Measurements from ENCODE around the gene ASMT.
A peak's percentile ranks its signal among the peaks of the same experiment; 100 is the strongest.

Gene ASMT

GRCh38 chrX:1614927-1615326 lies at the start of gene ASMT:
ASMT (plus strand) TSS chrX:1615059; CDS start chrX:1615200, 141 bp downstream.
- no peak for DNase-seq

GRCh38 chrX:1574181-1574580 lies 40.7 kb upstream of the ASMT start:
- DNase-seq: peak; percentile 16

DNA sequence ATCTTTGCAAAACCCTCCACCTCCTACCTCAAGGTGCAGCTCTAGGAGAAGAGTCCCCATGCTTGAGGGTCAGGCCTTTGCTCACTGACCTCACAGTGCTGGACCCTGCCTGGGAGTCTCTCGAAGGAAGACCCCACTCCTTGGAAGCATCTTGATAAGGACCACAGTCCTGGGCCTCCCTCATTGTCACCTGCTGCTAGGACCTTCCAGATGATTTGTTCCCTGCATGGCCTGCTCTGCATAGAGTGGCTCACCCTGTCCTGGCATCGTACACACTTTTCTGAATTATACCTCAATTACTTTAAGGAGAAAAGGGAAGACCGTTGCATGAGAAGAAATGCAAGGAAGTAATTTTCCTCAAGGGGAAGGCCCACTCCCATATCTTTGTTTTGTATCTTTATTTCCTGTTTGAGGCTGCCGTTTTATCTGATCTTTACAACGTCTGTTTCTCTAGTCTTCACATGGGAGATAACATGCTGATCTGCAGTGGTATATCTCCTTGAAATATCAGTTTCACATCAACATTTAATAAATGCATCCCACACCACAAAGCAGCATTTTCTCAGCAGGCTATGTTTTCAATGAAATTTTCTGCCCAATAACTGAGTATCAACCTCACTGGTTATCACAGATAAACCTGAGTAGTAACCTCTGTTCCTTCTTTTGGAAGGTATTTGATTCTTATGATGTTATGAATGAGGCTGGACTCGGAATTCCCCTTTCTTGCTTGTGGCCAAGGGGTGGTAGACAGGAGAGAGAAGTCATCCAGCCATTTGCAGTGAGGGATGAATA lies 38.5 kb upstream of the ASMT start:
- peak; percentile 21 for DNase-seq

DNA sequence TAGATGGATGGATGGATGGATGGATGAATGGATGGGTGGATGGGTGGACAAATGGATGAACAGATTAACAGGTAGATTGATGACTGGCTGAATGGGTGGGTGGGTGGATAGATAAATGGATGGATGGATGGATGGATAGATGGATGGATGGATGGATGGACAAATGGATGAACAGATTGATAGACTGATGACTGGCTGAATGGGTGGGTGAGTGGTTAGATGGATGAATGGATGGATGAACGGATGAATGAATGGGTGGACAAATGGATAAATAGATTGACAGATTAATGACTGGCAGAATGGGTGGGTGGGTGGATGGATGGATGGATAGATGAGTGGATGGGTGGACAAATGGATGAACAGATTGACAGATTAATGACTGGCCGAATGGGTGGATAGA lies 37.0 kb upstream of the ASMT start:
- peak; percentile 3 for DNase-seq

- DNase-seq: peak; percentile 23
Observed at GRCh38 chrX:1578511-1579173, 36.2 kb upstream of the ASMT start.

- peak; percentile 94 for DNase-seq
Observed at GRCh38 chrX:1581132-1581531, 33.7 kb upstream of the ASMT start.

- DNase-seq: peak; percentile 75
Observed at GRCh38 chrX:1582686-1583437, 32.0 kb upstream of the ASMT start.

DNA sequence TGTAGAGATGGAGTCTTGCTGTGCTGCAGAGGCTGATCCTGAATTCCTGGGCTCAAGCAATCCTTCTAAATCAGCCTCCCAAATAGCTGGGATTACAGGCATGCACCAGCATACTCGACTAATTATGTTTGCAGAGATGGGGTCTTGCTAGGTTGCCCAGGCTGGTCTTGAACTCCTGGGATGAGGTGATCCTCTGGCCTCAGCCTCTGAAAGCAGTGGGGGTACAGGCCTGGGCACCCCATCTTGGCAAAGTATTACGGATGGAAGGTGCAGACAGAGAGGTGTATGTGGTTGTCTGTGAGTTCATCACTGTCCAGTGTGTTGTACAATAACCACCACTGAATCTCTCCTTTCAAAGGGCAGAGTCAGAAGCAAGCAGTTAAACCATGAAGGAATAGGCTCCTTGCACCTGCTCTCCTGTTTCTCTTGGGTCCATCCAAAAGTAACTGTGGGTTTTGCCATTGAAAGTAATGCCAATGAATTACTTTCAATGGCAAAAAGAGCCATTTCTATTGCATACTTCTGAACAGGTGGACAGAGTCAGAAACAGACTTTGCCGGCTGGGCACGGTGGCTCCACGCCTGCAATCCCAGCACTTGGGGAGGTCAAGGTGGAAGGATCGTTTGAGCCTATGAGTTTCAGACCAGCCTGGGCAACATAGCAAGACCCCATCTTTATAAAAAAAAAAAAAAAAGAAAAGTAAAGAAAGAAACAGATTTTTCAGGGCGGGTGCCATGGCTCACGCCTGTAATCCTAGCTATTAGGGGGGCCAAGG lies 30.4 kb upstream of the ASMT start:
- DNase-seq: peak; percentile 21

GRCh38 chrX:1587161-1587560 lies 27.7 kb upstream of the ASMT start:
- DNase-seq: peak; percentile 20

- DNase-seq: peak; percentile 23
Observed at GRCh38 chrX:1589356-1590130, 25.3 kb upstream of the ASMT start.

DNA sequence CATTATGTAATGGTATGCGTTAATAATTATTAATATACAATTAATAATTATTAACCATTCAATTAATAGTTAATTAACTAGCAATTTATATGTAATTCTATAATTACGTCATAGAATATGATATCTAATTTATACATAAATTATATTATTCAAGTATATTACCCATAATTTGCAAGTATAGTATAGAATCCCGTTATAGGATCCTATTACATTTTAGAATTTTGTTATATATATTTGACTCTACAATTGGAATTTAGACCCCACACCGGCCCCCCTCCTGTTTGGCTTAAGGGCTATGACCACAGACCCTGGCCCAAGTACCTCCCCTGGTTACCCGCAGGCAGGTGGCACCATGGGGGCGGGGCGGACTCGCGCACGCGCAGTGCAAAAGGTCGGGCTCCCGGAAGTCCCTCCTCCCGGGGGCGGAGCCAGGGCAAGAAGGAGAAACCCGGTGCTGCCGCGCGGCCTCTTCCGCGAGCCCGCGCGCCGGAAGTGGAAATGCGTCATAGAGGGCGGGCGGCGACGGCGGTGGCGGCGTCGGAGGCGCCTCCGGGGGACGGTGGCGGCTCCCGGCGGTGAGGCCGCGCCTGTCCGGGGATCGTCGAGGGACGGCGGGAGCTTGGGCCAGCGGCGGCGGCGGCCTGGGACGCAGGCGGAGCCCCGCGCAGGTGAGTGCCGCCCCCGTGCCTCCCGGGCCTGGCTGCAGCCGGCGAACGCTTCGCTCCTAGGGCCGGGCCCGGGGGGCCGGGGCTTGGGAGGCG lies 23.6 kb upstream of the ASMT start, which contains the start of gene AKAP17A:
Gene AKAP17A (plus strand): TSS at position 503 of the 761 bp plus-strand sequence. CDS start 1,859 bp downstream, outside the sequence.
- peak; percentile 100 for DNase-seq

DNA sequence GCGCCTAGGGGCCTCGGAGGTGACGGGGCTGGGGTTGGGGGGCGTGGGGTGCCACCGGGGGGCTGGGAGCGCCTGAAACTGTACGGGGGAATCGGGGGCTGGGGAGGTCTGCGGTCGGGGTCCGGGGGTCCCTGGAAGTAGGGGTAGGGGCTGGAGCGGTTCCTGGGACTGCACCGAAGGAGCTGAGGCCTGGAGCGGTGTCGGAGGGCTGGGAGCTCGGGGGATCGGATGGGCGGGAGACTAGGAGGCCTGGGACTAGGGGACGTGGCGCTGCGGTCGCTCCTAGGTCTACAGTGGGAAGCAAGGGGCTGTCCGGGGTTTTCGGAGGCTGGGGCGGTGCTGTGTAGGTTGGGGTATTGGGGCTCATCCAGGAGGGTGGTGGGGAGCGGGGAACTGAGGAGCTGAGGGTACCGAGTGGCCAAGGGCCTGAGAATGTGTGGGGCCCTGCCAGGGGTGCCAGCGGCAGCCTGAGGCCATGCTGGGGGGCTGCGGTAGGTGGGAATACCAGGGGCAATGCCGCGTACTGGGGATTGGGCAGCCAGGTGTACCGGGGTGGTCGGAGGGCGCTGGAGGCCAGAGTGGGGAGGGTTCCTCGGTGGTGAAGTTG lies 22.9 kb upstream of the ASMT start:
- peak; percentile 44 for DNase-seq

DNA sequence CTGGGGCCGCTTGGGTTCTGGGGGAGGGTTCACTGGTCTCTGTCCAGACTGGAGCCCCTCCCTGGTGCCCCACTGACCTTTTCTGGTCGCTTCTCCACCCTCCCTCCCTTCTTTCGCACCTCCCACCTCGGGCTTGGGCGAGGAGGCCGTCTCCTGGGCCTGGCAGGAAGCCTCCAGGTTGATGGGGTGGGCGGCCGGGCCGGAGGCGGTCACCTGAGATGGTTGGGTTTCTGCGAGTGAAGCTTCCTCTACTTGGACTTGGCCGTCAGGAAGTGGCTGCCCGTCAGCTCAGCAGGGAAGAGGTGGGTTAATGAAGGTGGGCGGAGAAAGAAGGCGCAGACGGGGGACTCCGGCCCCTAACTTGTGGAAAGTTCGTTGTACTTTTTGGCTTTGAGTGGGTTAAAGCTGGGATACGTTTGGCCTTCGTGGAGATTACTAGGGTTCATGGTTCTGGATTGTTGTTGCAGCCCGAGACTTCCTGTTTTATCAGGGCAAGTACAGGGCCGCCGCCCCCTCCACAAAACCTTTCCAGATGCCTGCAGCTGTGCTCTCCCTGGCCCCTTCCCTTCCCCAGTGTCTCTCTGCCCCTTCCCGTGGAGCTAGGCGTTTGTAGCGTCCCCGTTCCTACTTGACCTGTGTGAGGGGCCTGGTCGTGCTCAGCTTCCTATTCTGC lies 22.3 kb upstream of the ASMT start:
- peak; percentile 53 for DNase-seq

DNA sequence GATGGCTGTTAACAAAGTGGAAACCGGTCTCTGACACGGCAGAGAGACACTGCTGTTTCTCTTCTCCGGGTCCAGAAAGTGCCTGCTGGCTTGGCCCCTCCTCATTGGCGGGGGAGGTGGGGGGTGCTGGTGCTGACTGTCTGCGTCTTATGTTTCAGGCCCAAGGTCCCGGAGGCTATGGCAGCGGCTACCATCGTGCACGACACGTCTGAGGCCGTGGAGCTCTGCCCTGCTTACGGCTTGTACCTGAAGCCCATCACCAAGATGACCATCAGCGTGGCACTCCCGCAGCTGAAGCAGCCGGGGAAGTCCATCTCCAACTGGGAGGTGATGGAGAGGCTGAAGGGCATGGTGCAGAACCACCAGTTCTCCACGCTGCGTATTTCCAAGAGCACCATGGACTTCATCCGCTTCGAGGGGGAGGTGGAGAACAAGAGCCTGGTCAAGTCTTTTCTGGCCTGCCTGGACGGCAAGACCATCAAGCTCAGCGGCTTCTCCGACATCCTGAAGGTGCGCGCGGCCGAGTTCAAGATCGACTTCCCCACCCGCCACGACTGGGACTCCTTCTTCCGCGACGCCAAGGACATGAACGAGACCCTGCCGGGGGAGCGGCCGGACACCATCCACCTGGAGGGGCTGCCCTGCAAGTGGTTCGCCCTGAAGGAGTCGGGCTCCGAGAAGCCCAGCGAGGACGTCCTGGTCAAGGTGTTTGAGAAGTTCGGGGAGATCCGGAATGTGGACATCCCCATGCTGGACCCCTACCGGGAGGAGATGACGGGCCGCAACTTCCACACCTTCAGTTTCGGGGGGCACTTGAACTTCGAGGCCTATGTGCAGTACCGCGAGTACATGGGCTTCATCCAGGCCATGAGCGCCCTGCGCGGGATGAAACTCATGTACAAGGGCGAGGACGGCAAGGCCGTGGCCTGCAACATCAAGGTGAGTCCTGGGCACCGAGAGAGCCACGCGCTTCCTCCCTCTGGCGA lies 21.3 kb upstream of the ASMT start:
- peak; percentile 21 for DNase-seq

GRCh38 chrX:1595711-1596060 lies 19.2 kb upstream of the ASMT start:
- DNase-seq: peak; percentile 19

GRCh38 chrX:1596676-1597344 lies 18.0 kb upstream of the ASMT start:
- DNase-seq: peak; percentile 7

- DNase-seq: peak; percentile 18
Observed at GRCh38 chrX:1597345-1598020, 17.4 kb upstream of the ASMT start.

Measured in stimulated activated CD8-positive, alpha-beta memory T cell treated with anti-CD3 and anti-CD28 coated beads, Interleukin-4, amount 100 ng/mL, for 48 hours (primary cell).